OCI-LY1 (cell line): Measurements from ENCODE around the gene CSRP1.
"Not testable (repeated sequence)": the region's sequence is repeated elsewhere in the genome, so short reads cannot be mapped to it uniquely, and the experiment has no call there.

ENCODE experiments used
- H2AFZ ChIP-seq: fragments of 200-600 bp; sonication (generic), shearing (Covaris generic); 2 replicates; pipeline ENCODE4 v1.6.0; 2014; ENCODE audit warnings: antibody characterized with exemption, mild to moderate bottlenecking, low read length
- H3F3A ChIP-seq: fragments of 200-600 bp; sonication (generic), shearing (Covaris generic); 2 replicates; pipeline ENCODE4 v1.6.0; 2014; ENCODE audit warnings: mild to moderate bottlenecking, antibody characterized with exemption, low read length, moderate library complexity; ENCODE audit not compliant: insufficient read depth
- H3K27ac ChIP-seq: fragments of 200-600 bp; sonication (generic); 2 replicates; pipeline ENCODE4 v1.5.1; 2014; ENCODE audit warnings: low read length, mixed run types, mild to moderate bottlenecking, low read depth; ENCODE audit not compliant: poor library complexity, severe bottlenecking
- H3K27me3 ChIP-seq: fragments of 200-600 bp; sonication (generic); 2 replicates; pipeline ENCODE4 v1.6.0; 2014; ENCODE audit warnings: antibody characterized with exemption, mild to moderate bottlenecking, low read length, moderate library complexity; ENCODE audit not compliant: insufficient read depth
- H3K36me3 ChIP-seq: fragments of 200-600 bp; sonication (generic); 2 replicates; pipeline ENCODE4 v1.6.1; 2014; ENCODE audit warnings: mild to moderate bottlenecking, antibody characterized with exemption, low read length, moderate library complexity, mixed read lengths; ENCODE audit not compliant: insufficient read depth
- H3K4me1 ChIP-seq: fragments of 200-600 bp; sonication (generic); 2 replicates; pipeline ENCODE4 v1.5.1; 2014; ENCODE audit warnings: mild to moderate bottlenecking, low read length, moderate library complexity; ENCODE audit not compliant: insufficient read depth, severe bottlenecking
- H3K4me2 ChIP-seq: fragments of 200-600 bp; sonication (generic), shearing (Covaris generic); 2 replicates; pipeline ENCODE4 v1.6.1; 2014; ENCODE audit warnings: low read length
- H3K4me3 ChIP-seq: fragments of 200-600 bp; sonication (generic); 2 replicates; pipeline ENCODE4 v1.5.1; 2014; ENCODE audit warnings: low read length, low read depth, mild to moderate bottlenecking, mixed read lengths; ENCODE audit not compliant: poor library complexity, severe bottlenecking
- H3K79me2 ChIP-seq: fragments of 200-600 bp; shearing (Covaris generic); 2 replicates; pipeline ENCODE4 v1.6.1; 2016; ENCODE audit warnings: mixed run types, low read length, mixed read lengths; ENCODE audit not compliant: insufficient read depth
- H3K9ac ChIP-seq: fragments of 200-600 bp; sonication (generic), shearing (Covaris generic); 2 replicates; pipeline ENCODE4 v1.6.1; 2014; ENCODE audit warnings: mild to moderate bottlenecking, low read length, mixed read lengths
- H3K9me2 ChIP-seq: fragments of 200-600 bp; sonication (generic), shearing (Covaris generic); 2 replicates; pipeline ENCODE4 v1.6.1; 2014; ENCODE audit warnings: low read depth, mild to moderate bottlenecking, low read length, mixed read lengths
- H3K9me3 ChIP-seq: fragments of 200-600 bp; shearing (Covaris generic); 2 replicates; pipeline ENCODE4 v1.6.1; 2014; ENCODE audit warnings: low read length, mixed read lengths
- H4K20me1 ChIP-seq: fragments of 200-600 bp; sonication (generic), shearing (Covaris generic); 2 replicates; pipeline ENCODE4 v1.6.0; 2016; ENCODE audit warnings: mild to moderate bottlenecking, low read length; ENCODE audit not compliant: insufficient read depth
- EZH2 ChIP-seq: fragments of 200-600 bp; sonication (generic), shearing (Covaris generic); IDR thresholded peaks from 2 replicates; pipeline ENCODE4 v1.8.0; 2017; ENCODE audit warnings: borderline replicate concordance, mixed run types, mild to moderate bottlenecking, antibody characterized with exemption, low read length, moderate library complexity, mixed read lengths
- TF ChIP-seq, protein P1 (sequence below): fragments of 200-600 bp; sonication (generic), shearing (Covaris generic); IDR thresholded peaks from 2 replicates; pipeline ENCODE4 v1.5.1; 2017; ENCODE audit warnings: mild to moderate bottlenecking, antibody characterized with exemption, low read length, moderate library complexity, mixed read lengths

CSRP1 gene

DNA sequence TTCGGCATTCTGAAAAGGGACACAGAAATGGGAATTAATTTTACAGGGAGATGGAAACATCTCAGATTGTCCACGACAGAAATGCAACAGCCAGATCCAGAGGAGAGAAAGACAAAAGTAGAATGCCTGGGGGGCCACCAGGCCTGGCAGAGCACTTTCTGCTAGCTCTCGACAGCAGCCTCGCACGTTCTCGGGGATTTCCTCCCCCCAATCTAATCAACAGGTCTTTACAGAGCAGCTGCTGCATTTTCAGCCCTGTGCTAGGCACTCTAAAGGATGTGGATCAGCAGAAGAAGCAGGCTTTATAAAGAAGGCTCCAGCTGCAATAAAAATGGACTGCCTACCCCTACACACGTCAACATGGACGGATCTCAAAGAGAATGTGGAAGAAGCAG lies 10.6 kb downstream of the CSRP1 start:
- Histone ChIP-seq H4K20me1 (no peaks in the 10 kb centered on the region), H3K36me3 (peaks cover 39% of the 10 kb centered on the region)

GRCh38 chr1:201495551-201496295 lies 11.2 kb downstream of the CSRP1 start:
- H4K20me1 ChIP-seq: no peaks in the 10 kb centered on the region
- no peaks in the 10 kb centered on the region for H3F3A ChIP-seq
- H3K36me3 ChIP-seq: peaks cover 39% of the 10 kb centered on the region
- no peak overlapping the region for H3K4me3 ChIP-seq
- H3K79me2 ChIP-seq: no peaks in the 10 kb centered on the region
- no peak overlapping the region for H3K27ac ChIP-seq
- H3K9me2 ChIP-seq: no peaks in the 10 kb centered on the region
- H2AFZ ChIP-seq: no peak overlapping the region
- H3K4me1 ChIP-seq: no peaks in the 10 kb centered on the region
- no peaks in the 10 kb centered on the region for H3K9me3 ChIP-seq
- H3K27me3 ChIP-seq: no peaks in the 10 kb centered on the region
- no peak overlapping the region for H3K9ac ChIP-seq
- TF ChIP-seq, protein P1, sequence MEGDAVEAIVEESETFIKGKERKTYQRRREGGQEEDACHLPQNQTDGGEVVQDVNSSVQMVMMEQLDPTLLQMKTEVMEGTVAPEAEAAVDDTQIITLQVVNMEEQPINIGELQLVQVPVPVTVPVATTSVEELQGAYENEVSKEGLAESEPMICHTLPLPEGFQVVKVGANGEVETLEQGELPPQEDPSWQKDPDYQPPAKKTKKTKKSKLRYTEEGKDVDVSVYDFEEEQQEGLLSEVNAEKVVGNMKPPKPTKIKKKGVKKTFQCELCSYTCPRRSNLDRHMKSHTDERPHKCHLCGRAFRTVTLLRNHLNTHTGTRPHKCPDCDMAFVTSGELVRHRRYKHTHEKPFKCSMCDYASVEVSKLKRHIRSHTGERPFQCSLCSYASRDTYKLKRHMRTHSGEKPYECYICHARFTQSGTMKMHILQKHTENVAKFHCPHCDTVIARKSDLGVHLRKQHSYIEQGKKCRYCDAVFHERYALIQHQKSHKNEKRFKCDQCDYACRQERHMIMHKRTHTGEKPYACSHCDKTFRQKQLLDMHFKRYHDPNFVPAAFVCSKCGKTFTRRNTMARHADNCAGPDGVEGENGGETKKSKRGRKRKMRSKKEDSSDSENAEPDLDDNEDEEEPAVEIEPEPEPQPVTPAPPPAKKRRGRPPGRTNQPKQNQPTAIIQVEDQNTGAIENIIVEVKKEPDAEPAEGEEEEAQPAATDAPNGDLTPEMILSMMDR: no peak
- TF ChIP-seq EZH2: no peak
- no peak overlapping the region for H3K4me2 ChIP-seq

More for the DNA sequence above, 10.6 kb downstream of the CSRP1 start:
- H3K4me1 ChIP-seq: no peaks in the 10 kb centered on the region
- H3K4me2 ChIP-seq: no peak overlapping the region
- TF ChIP-seq, protein P1: no peak
- TF ChIP-seq EZH2: no peak
- H2AFZ ChIP-seq: no peak overlapping the region
- no peaks in the 10 kb centered on the region for H3K79me2 ChIP-seq
- H3K27ac ChIP-seq: no peak overlapping the region
- H3K9me3 ChIP-seq: no peaks in the 10 kb centered on the region
- no peak overlapping the region for H3K9ac ChIP-seq
- H3F3A ChIP-seq: no peaks in the 10 kb centered on the region
- no peaks in the 10 kb centered on the region for H3K27me3 ChIP-seq
- H3K9me2 ChIP-seq: no peaks in the 10 kb centered on the region
- H3K4me3 ChIP-seq: no peak overlapping the region

DNA sequence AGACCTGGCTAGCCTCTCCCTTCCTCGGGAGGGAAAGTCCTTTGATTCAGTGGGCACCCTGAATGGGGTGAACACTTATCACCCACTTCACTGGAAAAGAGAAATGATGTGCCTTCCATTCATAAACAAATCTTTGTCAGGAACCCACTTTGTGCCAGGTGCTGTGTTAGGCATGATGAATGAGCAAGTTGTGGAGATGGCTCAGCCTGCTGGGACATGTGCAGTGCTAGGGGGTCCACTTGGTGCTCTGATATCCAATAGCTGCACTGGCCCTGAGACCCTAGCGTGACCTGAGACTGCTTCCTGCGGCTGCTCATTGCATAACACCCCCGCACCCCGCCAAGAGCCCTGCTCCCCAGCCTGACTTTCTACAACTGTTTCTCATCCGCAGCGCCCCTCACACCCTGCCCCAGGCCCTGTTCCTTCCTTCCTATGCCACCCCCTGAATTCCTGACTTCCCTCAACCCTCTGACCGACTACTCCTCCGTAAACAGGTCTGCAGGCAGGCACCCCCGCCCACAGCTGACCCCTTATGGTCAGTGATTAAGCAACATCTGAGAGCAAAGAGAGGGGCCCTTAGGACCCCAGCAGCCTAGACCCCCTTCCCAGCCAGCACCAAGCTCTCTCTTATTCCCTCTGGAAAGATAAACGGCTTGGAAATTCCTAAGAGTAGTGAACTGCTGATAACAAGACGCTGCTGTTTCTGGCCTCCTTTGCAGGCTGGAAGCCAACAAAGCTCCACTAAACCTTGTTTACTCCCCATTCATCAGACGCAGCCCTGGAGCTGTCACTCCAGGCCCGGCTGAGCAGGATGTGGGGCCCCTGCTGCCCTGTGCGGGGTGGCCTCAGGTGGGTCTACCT lies 12.9 kb downstream of the CSRP1 start:
- Histone ChIP-seq H3K4me1 (no peaks in the 10 kb centered on the region), H3K4me3 (no peak overlapping the region)

GRCh38 chr1:201493026-201493656 lies 13.8 kb downstream of the CSRP1 start:
- not testable (repeated sequence) for H3K27me3 ChIP-seq, H3K4me2 ChIP-seq, H3K27ac ChIP-seq, H2AFZ ChIP-seq, H3K9me3 ChIP-seq, H3F3A ChIP-seq, H3K9ac ChIP-seq, H4K20me1 ChIP-seq, H3K9me2 ChIP-seq, H3K79me2 ChIP-seq, H3K4me3 ChIP-seq, H3K4me1 ChIP-seq
- peaks cover 45% of the 10 kb centered on the region for H3K36me3 ChIP-seq

More for the DNA sequence above, 12.9 kb downstream of the CSRP1 start:
- no peaks in the 10 kb centered on the region for H3K79me2 ChIP-seq
- TF ChIP-seq EZH2: no peak
- TF ChIP-seq, protein P1: no peak
- no peaks in the 10 kb centered on the region for H4K20me1 ChIP-seq
- H3K9me2 ChIP-seq: no peaks in the 10 kb centered on the region
- peaks cover 47% of the 10 kb centered on the region for H3K36me3 ChIP-seq
- H3K27ac ChIP-seq: no peak overlapping the region
- H3K4me2 ChIP-seq: no peak overlapping the region
- H3K9ac ChIP-seq: no peak overlapping the region
- H2AFZ ChIP-seq: no peak overlapping the region
- no peaks in the 10 kb centered on the region for H3F3A ChIP-seq
- no peaks in the 10 kb centered on the region for H3K27me3 ChIP-seq
- H3K9me3 ChIP-seq: no peaks in the 10 kb centered on the region
